ENCODE data around the gene AGFG2.

AGFG2 gene

DNA sequence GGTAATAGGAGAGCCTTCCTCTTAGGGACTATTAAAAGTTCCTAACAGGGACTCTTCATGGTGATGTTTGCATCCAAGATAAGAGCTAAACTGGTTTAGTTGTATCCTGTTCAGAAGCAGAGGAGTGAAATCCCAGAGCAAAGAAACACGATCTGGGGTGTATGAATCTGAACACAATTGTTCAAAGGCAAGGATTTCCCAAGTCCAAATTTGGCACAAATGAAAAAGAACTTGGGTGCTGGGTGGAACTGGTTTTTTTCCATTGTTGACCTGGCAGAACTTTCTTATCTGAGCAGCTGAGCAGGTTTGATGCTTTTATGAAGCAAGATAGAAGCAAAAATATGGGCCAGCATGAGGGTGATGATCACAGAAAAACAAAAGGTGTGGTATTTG is 6.0 kb downstream of the AGFG2 start:
- H3K79me2 ChIP-seq (ENCODE audit: low read length): peaks cover 67% of the 10 kb centered on the region
- peak overlapping the region; percentile 99 for H3K27ac ChIP-seq (ENCODE audit: low read length)
- peaks cover 95% of the 10 kb centered on the region for H3K4me1 ChIP-seq (ENCODE audit: low read length)
- H3K4me2 ChIP-seq (ENCODE audit: low read length): peak overlapping the region; percentile 92
- H3K9me3 ChIP-seq (ENCODE audit: insufficient read depth, low read length): no peaks in the 10 kb centered on the region
- no peak overlapping the region for H2AFZ ChIP-seq (ENCODE audit: low read depth, low read length)
- peaks cover 10% of the 10 kb centered on the region for H3K36me3 ChIP-seq (replicated peaks; ENCODE audit: low read depth, low read length)
- H4K20me1 ChIP-seq (ENCODE audit: insufficient read depth, low read length): no peaks in the 10 kb centered on the region
- no peak for TF ChIP-seq CTCF (IDR thresholded peaks at IDR 0.05; ENCODE audit: low read depth, low read length)
- no peak for TF ChIP-seq EZH2phosphoT487 (IDR thresholded peaks at IDR 0.05; ENCODE audit: low read depth)
- H3K9ac ChIP-seq (ENCODE audit: low read length): peak overlapping the region; percentile 82
- no peaks in the 10 kb centered on the region for H3K27me3 ChIP-seq (ENCODE audit: low read depth, low read length)
- H3K4me3 ChIP-seq (ENCODE audit: low read length): peak overlapping the region; percentile 67

GRCh38 chr7:100545360-100546128 is 6.5 kb downstream of the AGFG2 start:
- Histone ChIP-seq H3K9me3 (ENCODE audit: insufficient read depth, low read length) (no peaks in the 10 kb centered on the region), H3K79me2 (ENCODE audit: low read length) (peaks cover 62% of the 10 kb centered on the region), H3K4me2 (ENCODE audit: low read length) (peak overlapping the region; percentile 92), H3K27me3 (ENCODE audit: low read depth, low read length) (no peaks in the 10 kb centered on the region), H4K20me1 (ENCODE audit: insufficient read depth, low read length) (no peaks in the 10 kb centered on the region), H3K36me3 (replicated peaks; ENCODE audit: low read depth, low read length) (peaks cover 12% of the 10 kb centered on the region), H3K4me1 (ENCODE audit: low read length) (peaks cover 94% of the 10 kb centered on the region), H2AFZ (ENCODE audit: low read depth, low read length) (no peak overlapping the region), H3K9ac (ENCODE audit: low read length) (peak overlapping the region; percentile 82), H3K27ac (ENCODE audit: low read length) (peak overlapping the region; percentile 99), H3K4me3 (ENCODE audit: low read length) (peak overlapping the region; percentile 67)
- no peak for TF ChIP-seq EZH2phosphoT487 (IDR thresholded peaks at IDR 0.05; ENCODE audit: low read depth)
- TF ChIP-seq CTCF (IDR thresholded peaks at IDR 0.05; ENCODE audit: low read depth, low read length): peak; percentile 14; the same call in 1 of the 2 replicates

DNA sequence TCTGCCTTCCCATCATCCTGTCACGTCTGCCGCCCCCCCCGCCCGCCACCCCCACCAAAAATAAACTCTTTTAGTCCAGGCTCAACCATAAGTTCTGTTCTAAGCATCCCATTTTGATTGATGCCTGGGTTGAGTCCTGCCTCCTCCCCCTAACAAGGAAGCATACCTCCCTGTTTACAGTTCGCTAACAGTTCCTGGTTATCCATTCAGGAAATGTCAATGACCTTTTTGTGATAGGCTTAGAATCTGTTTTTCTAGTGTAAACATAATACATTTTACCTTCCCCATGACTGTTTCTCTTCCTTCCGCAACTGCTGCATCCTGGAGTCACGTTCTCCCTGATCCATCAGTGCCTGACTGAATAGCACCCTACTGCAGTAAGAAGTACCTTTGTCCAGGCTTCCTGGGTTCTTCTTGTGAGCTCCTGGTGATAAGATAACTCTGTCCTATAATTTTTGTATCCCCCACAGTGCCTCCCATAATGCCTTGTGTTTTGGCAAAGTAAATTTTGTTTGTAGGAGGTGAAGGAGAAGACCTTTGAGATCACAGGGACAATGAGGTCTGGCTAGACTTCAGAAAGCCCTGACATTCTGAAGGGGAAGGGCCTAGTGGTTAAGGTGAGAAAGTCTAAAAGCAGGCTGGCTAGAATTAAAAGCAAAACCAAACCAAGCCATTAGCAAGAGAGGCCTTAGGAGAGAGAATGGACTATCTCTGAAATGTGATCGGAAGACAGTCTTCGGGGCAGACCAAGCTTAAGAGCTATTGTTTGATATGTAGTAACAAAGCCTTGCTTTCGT is 7.3 kb downstream of the AGFG2 start:
- Histone ChIP-seq H3K9ac (ENCODE audit: low read length) (peak overlapping the region; percentile 82), H3K79me2 (ENCODE audit: low read length) (peaks cover 54% of the 10 kb centered on the region), H3K27me3 (ENCODE audit: low read depth, low read length) (no peaks in the 10 kb centered on the region), H4K20me1 (ENCODE audit: insufficient read depth, low read length) (no peaks in the 10 kb centered on the region), H3K4me3 (ENCODE audit: low read length) (peak overlapping the region; percentile 67), H3K4me1 (ENCODE audit: low read length) (peaks cover 89% of the 10 kb centered on the region), H3K36me3 (replicated peaks; ENCODE audit: low read depth, low read length) (peaks cover 10% of the 10 kb centered on the region), H2AFZ (ENCODE audit: low read depth, low read length) (no peak overlapping the region), H3K27ac (ENCODE audit: low read length) (peak overlapping the region; percentile 99), H3K9me3 (ENCODE audit: insufficient read depth, low read length) (no peaks in the 10 kb centered on the region), H3K4me2 (ENCODE audit: low read length) (peak overlapping the region; percentile 92)
- TF ChIP-seq EZH2phosphoT487 (IDR thresholded peaks at IDR 0.05; ENCODE audit: low read depth): no peak
- no peak for TF ChIP-seq CTCF (IDR thresholded peaks at IDR 0.05; ENCODE audit: low read depth, low read length)
